NCI-H187 (cell line): ENCODE measurements around the gene PSG5.
"Not testable (repeated sequence)": the region's sequence is repeated elsewhere in the genome, so short reads cannot be mapped to it uniquely, and the experiment has no call there.

Source experiments
- DNase-seq, 2 experiments: peaks; one replicate each; lab custom pipeline; 2025; lab: John Stamatoyannopoulos, UW

Gene PSG5

GRCh38 chr19:43186311-43186935 is at the start of gene PSG5:
Gene PSG5, minus strand, starts transcription at chr19:43186536. Its CDS starts 131 bp downstream, at chr19:43186405.
- DNase-seq, result not testable (repeated sequence)

DNA sequence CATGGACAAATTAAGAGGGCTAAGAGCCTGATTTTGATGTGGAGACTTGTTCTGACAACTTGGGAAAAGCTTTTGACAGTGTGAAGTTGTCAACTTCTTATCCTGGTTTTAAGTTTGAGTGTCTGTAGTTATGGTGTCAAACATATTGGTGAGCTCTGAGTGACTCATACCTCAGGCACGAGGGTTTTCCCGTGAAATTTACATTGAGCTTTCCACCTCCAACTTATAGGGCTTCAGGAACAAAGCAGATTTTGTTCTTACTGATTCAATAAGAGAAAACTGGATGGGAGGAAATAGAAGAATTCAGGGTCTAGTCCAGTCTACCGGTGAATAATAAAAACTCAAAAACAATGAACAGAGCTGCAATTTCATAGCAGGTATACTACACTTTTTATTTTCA is 49.4 kb upstream of the PSG5 start:
- not testable (repeated sequence) for DNase-seq

GRCh38 chr19:43229315-43229714 is 43.0 kb upstream of the PSG5 start:
- no peak for DNase-seq

DNA sequence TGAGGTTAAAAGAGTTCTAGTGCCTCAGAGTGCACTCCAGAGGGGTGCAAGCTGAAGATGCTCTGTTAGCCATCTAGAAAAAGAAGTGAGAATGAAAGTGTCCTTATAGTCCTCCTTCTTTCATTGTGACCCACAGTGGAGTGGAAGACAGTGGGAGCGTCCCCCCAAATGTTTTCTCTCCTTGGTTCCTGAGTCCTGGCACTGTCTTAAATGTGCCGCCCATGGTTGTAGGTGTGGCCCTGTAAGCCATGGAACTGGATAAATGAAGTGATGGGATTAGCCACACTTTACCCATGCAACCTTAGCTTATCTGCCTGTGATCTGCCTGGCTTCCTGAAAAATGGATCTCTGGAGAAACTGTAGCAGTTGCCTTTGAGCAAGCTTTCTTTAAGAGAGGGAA is 42.4 kb upstream of the PSG5 start:
- DNase-seq, result not testable (repeated sequence)

DNA sequence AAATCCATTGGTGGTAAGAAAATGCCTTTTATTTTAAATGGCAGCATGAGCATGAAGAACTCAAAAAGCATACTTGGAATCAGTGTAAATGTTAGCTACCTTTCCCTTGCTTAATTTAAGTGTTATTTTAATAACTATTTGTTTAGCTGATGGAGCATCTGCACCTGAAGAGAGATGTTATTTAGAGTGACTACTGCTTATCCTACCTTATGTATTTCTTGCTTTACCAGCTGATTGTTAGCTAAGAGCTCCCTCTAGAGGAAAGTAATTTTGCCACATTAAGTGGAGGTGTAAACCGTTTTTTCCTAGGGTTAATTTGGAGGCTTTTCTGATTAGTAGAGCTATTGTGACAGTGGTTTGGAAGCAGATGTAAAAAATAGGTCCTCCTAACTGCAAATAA is 40.6 kb upstream of the PSG5 start:
- not testable (repeated sequence) for DNase-seq

DNA sequence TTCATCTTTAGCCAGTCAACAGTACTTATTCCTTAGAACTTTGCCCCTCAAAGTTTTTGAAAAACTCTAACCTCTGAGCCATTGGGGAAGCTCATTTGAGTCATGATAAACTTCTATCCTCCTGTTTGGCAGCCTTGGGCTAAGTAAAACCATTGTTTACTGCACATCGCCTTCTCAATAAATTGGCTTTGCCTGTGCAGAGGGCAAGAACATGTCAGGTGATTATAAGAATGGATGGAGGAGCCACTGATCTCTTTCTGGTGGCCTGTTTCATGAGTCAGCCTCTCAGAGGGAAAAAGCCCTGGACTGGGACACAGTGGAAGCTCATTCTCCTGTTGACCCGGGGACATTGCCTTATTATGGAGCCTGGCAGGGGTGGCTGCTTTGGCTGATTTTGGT is 38.5 kb upstream of the PSG5 start:
- no peak for DNase-seq

- not testable (repeated sequence) for DNase-seq
Measured at GRCh38 chr19:43224201-43224854, 38.0 kb upstream of the PSG5 start.

DNA sequence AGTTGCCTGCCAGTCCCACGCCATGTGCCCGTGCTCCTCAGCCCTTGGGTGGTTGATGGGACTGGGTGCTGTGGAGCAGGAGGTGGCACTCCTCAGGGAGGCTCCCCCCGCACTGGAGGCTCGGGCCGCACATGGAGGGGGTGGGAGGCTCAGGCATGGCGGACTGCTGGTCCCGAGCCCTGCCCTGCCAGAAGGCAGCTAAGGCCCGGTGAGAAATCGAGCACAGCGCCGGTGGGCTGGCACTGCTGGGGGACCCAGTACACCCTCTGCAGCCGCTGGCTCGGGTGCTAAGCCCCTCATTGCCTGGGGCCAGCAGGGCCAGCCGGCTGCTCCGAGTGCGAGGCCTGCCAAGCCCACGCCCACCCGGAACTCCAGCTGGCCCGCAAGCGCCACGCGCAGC is 35.6 kb upstream of the PSG5 start:
- not testable (repeated sequence) for DNase-seq

DNA sequence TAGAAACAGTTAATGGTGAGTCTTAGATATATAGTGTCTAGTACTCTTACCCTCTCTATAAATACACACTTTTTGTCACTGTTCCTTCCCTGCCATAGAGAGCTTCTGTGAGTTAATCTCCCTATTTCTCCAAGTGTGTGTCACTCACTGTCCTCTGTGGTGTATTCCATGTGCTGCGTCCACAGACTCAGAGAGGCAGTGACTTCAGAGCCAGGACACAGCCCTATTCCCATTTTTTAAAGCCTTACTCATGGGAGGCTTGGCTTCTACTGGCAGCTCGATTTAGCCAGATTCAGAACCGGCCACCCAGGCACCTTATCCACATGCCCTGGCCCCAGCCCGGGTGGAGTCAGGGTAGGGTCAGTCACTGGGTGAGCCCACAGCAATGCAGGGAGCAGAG is 32.8 kb upstream of the PSG5 start:
- DNase-seq, result not testable (repeated sequence)

DNA sequence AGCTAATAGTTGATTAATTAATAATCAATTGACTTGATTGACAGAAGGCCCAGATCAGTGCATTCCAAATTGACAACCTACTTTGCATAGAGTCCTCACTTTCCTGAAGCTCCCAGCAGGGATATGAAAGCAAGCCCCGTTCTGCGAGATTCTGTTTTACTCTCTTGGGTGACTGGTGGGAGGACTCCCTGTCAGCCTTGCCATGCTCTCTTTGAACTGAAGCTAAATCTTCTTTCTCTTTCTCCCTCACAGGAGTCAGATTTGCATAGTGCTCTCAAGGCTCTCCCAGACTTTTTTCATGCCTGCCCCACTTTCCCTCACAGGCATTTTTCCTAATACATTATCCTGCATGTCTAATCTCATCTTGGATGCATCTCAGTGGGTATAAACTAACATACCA is 29.5 kb upstream of the PSG5 start:
- not testable (repeated sequence) for DNase-seq

DNA sequence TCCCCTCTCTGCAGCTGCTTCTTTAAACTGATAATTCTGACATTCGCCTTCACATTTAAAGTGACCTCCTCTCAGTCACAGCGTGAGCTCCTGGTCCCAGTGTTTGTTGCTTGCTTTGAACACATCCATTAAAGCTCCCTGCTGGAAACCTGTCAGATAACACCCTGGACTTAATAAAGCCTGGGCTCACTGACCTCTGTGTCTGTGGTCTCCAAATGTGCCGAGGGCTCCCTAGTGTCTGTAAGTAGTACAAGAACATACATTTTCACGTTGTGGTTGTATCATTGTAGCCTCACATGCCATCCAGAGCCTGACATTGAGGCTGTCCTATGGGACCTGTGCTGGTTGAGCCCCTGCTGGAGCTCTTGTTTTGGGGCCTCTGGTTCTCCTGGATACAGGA is 21.7 kb upstream of the PSG5 start:
- no peak for DNase-seq

DNA sequence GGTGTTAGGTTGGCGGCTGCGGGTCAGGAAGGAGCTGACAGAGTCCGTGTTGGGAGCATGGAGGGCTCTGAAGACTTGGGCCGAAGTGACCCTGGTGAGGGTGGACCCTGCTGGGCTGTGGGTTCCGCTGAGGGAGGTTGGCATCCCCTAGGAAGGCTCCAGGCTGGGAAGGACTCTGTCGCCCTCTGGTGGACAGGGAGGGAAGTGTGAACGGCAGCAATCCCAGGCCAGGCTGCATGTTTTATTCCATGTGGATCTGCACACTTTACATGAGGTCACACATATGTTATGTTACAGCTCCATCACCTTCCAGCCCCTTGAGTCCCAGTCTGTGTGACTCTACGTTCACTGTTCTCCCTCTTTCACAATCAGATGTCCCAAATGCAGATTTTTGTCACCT is 20.8 kb upstream of the PSG5 start:
- DNase-seq, result not testable (repeated sequence)

DNA sequence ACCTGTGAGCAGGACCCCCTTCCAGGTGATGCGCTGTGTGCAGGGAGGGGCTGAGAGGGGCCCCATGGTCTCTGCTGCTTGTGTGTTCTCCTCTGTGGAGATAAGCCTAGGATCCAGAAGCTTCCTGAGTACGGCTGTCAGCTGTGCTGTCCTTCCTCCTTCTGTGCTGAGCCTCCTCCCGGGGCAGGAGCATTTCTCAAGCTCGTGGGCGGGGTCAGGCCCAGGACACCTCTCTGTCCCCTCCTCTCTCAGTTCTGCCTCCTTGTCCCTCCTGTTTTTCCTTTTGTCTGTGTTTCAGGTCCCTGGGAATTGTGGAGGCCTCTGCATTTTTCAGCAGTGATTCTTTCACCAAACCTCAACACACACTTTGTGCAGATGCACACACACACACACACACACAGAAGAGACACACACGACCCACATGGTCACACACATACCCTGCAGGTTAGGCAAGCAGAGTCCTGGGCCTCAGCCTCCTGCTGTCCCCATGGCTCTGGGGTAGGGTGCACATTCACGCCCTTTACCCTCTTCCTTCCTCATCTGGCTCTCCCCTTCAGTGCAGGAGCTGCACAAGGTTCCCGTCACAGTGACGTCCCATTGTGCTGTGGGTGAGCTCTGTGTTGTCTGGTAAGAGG is 19.3 kb upstream of the PSG5 start, which contains the start of gene PSG4:
TSS of gene PSG4 (minus strand) at position 168 of the 635 bp plus-strand sequence. CDS start at position 66, 102 bp downstream.
- not testable (repeated sequence) for DNase-seq

DNA sequence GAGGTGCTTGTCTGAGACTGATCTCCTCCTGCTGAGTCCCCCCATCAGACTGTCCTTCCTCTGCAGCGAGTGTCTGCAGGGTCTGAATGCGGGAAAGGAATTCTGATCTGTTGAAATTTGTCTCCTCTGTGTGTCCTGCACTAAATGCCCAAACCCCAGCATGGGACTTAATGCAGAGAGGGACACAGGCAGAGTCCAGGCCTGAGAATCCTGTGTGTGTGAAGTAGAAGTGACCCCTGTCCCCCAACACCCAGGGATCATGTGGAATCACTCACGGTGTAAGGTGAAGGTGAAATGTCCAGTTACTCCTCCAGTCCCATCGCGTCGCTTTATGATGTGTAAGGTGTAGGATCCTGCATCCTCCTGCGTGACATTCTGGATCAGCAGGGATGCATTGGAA is 17.3 kb upstream of the PSG5 start:
- DNase-seq, result not testable (repeated sequence)

GRCh38 chr19:43201891-43202290 is 15.6 kb upstream of the PSG5 start:
- DNase-seq, result not testable (repeated sequence)

- not testable (repeated sequence) for DNase-seq
Measured at GRCh38 chr19:43201337-43201801, 15.0 kb upstream of the PSG5 start.

GRCh38 chr19:43198686-43199419 is 12.5 kb upstream of the PSG5 start:
- DNase-seq, result not testable (repeated sequence)

GRCh38 chr19:43197666-43198397 is 11.5 kb upstream of the PSG5 start:
- not testable (repeated sequence) for DNase-seq

DNA sequence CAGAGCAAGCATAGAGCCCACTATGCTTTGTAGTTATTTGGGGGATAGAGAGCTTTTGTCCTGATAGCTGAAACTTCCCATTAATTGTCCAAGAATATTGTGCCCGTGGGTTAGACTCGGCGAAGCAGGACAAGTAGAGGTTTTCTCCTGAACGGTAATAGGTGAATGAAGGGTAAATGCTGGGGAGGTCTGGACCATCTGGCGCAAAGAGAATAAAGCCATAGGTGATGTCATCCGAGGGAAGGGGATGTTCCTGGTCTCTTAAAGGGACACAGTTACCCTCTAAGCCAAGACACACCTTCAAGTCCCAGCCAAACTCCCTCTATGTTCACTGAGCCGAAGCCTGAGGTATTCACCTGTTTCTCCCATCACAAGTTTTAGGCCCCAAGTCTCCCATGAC is 8.1 kb upstream of the PSG5 start:
- not testable (repeated sequence) for DNase-seq

GRCh38 chr19:43192381-43193155 is 6.2 kb upstream of the PSG5 start:
- DNase-seq, result not testable (repeated sequence)

DNA sequence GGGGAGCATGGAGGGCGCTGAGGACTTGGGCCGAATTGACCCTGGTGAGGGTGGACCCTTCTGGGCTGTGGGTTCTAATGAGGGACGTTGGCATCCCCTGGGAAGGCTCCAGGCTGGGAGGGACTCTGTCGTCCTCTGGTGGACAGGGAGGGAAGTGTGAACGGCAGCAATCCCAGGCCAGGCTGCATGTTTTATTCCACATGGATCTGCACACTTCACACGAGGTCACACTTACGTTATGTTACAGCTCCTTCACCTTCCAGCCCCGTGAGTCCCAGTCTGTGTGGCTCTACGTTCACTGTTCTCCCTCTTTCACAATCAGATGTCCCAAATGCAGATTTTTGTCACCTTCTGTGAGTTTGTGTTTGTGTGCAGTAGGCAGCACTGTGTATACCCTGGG is 1.8 kb upstream of the PSG5 start:
- DNase-seq, result not testable (repeated sequence)
